ENCODE results near the gene SAYSD1.

The SAYSD1 gene

GRCh38 chr6:39088331-39088730 is 26.7 kb downstream of the SAYSD1 start:
- Histone ChIP-seq H3K36me3 (ENCODE audit: insufficient read depth, low read length) (no peaks in the 10 kb centered on the region), H3K9me3 (ENCODE audit: insufficient read depth, low read length, severe bottlenecking) (no peaks in the 10 kb centered on the region), H3K27me3 (ENCODE audit: insufficient read depth, low read length, poor library complexity) (no peaks in the 10 kb centered on the region), H4K20me1 (ENCODE audit: insufficient read depth, low read length) (no peaks in the 10 kb centered on the region; the same call in 1 of the 2 replicates), H3K4me2 (ENCODE audit: insufficient read depth, low read length) (no peak overlapping the region), H2AFZ (ENCODE audit: low read depth, low read length) (no peak overlapping the region), H3K27ac (ENCODE audit: low read length) (no peak overlapping the region), H3K9ac (ENCODE audit: low read depth, low read length) (no peak overlapping the region), H3K4me1 (ENCODE audit: insufficient read depth, low read length) (no peaks in the 10 kb centered on the region), H3K79me2 (ENCODE audit: insufficient read depth, low read length) (no peaks in the 10 kb centered on the region), H3K4me3 (ENCODE audit: low read depth in 1 of 2, low read length in 2 of 2) (no peak overlapping the region)
- ATAC-seq (ENCODE audit: insufficient read depth, low read depth) (0 out of 3 replicates have a peak, but pooled peaks have one; percentile 35), DNase-seq (no peak)
- TF ChIP-seq CTCF (IDR thresholded peaks at IDR 0.05; ENCODE audit: borderline replicate concordance, extremely low read depth, low read length, poor library complexity, severe bottlenecking) (no peak), EZH2 (IDR thresholded peaks at IDR 0.05; ENCODE audit: borderline replicate concordance, low read depth, low read length, severe bottlenecking) (no peak)

- ATAC-seq (ENCODE audit: insufficient read depth, low read depth): no peak
- TF ChIP-seq CTCF (IDR thresholded peaks at IDR 0.05; ENCODE audit: borderline replicate concordance, extremely low read depth, low read length, poor library complexity, severe bottlenecking): no peak
- no peak for TF ChIP-seq EZH2 (IDR thresholded peaks at IDR 0.05; ENCODE audit: borderline replicate concordance, low read depth, low read length, severe bottlenecking)
- no peaks in the 10 kb centered on the region for H3K27me3 ChIP-seq (ENCODE audit: insufficient read depth, low read length, poor library complexity)
Measured at GRCh38 chr6:39087197-39087596, 27.8 kb downstream of the SAYSD1 start.

GRCh38 chr6:39086711-39087110 is 28.3 kb downstream of the SAYSD1 start:
- H3K27ac ChIP-seq (ENCODE audit: low read length): no peak overlapping the region
- H2AFZ ChIP-seq (ENCODE audit: low read depth, low read length): no peak overlapping the region
- no peak overlapping the region for H3K4me2 ChIP-seq (ENCODE audit: insufficient read depth, low read length)
- TF ChIP-seq EZH2 (IDR thresholded peaks at IDR 0.05; ENCODE audit: borderline replicate concordance, low read depth, low read length, severe bottlenecking): no peak
- TF ChIP-seq CTCF (IDR thresholded peaks at IDR 0.05; ENCODE audit: borderline replicate concordance, extremely low read depth, low read length, poor library complexity, severe bottlenecking): no peak
- H4K20me1 ChIP-seq (ENCODE audit: insufficient read depth, low read length): no peaks in the 10 kb centered on the region; the same call in 1 of the 2 replicates
- H3K4me1 ChIP-seq (ENCODE audit: insufficient read depth, low read length): no peaks in the 10 kb centered on the region
- DNase-seq (no peak), ATAC-seq (ENCODE audit: insufficient read depth, low read depth) (no peak)
- H3K4me3 ChIP-seq (ENCODE audit: low read depth in 1 of 2, low read length in 2 of 2): no peak overlapping the region
- no peaks in the 10 kb centered on the region for H3K9me3 ChIP-seq (ENCODE audit: insufficient read depth, low read length, severe bottlenecking)
- no peaks in the 10 kb centered on the region for H3K27me3 ChIP-seq (ENCODE audit: insufficient read depth, low read length, poor library complexity)
- H3K9ac ChIP-seq (ENCODE audit: low read depth, low read length): no peak overlapping the region
- H3K79me2 ChIP-seq (ENCODE audit: insufficient read depth, low read length): no peaks in the 10 kb centered on the region
- no peaks in the 10 kb centered on the region for H3K36me3 ChIP-seq (ENCODE audit: insufficient read depth, low read length)

More at GRCh38 chr6:39087197-39087596, 27.8 kb downstream of the SAYSD1 start:
- no peak overlapping the region for H3K4me3 ChIP-seq (ENCODE audit: low read depth in 1 of 2, low read length in 2 of 2)
- no peaks in the 10 kb centered on the region for H3K4me1 ChIP-seq (ENCODE audit: insufficient read depth, low read length)
- DNase-seq: no peak
- no peak overlapping the region for H3K27ac ChIP-seq (ENCODE audit: low read length)
- H3K79me2 ChIP-seq (ENCODE audit: insufficient read depth, low read length): no peaks in the 10 kb centered on the region
- H3K9me3 ChIP-seq (ENCODE audit: insufficient read depth, low read length, severe bottlenecking): no peaks in the 10 kb centered on the region
- H4K20me1 ChIP-seq (ENCODE audit: insufficient read depth, low read length): no peaks in the 10 kb centered on the region; the same call in 1 of the 2 replicates
- no peak overlapping the region for H2AFZ ChIP-seq (ENCODE audit: low read depth, low read length)
- no peaks in the 10 kb centered on the region for H3K36me3 ChIP-seq (ENCODE audit: insufficient read depth, low read length)
- H3K9ac ChIP-seq (ENCODE audit: low read depth, low read length): no peak overlapping the region
- no peak overlapping the region for H3K4me2 ChIP-seq (ENCODE audit: insufficient read depth, low read length)

GRCh38 chr6:39086294-39086693 is 28.7 kb downstream of the SAYSD1 start:
- no peak overlapping the region for H3K27ac ChIP-seq (ENCODE audit: low read length)
- H3K4me1 ChIP-seq (ENCODE audit: insufficient read depth, low read length): no peaks in the 10 kb centered on the region
- H3K4me2 ChIP-seq (ENCODE audit: insufficient read depth, low read length): no peak overlapping the region
- H3K4me3 ChIP-seq (ENCODE audit: low read depth in 1 of 2, low read length in 2 of 2): no peak overlapping the region
- no peak overlapping the region for H3K9ac ChIP-seq (ENCODE audit: low read depth, low read length)
- no peak overlapping the region for H2AFZ ChIP-seq (ENCODE audit: low read depth, low read length)
- no peak for TF ChIP-seq EZH2 (IDR thresholded peaks at IDR 0.05; ENCODE audit: borderline replicate concordance, low read depth, low read length, severe bottlenecking)
- TF ChIP-seq CTCF (IDR thresholded peaks at IDR 0.05; ENCODE audit: borderline replicate concordance, extremely low read depth, low read length, poor library complexity, severe bottlenecking): no peak
- no peaks in the 10 kb centered on the region for H3K79me2 ChIP-seq (ENCODE audit: insufficient read depth, low read length)
- no peaks in the 10 kb centered on the region for H3K36me3 ChIP-seq (ENCODE audit: insufficient read depth, low read length)
- no peak for ATAC-seq (ENCODE audit: insufficient read depth, low read depth)
- H4K20me1 ChIP-seq (ENCODE audit: insufficient read depth, low read length): no peaks in the 10 kb centered on the region; the same call in 1 of the 2 replicates
- DNase-seq: no peak
- H3K9me3 ChIP-seq (ENCODE audit: insufficient read depth, low read length, severe bottlenecking): no peaks in the 10 kb centered on the region
- H3K27me3 ChIP-seq (ENCODE audit: insufficient read depth, low read length, poor library complexity): no peaks in the 10 kb centered on the region

Measured in DND-41 (cell line).